RPMI8226 (cell line): ENCODE measurements around the gene GDF7.
"Not testable (repeated sequence)": the region's sequence is repeated elsewhere in the genome, so short reads cannot be mapped to it uniquely, and the experiment has no call there.

Source experiments
- DNase-seq: peaks from one replicate; pipeline ENCODE4 v3.0.0-alpha.2; 2015

Gene GDF7

GRCh38 chr2:20707601-20708000, 40.7 kb downstream of the GDF7 start:
- DNase-seq = no peak

GRCh38 chr2:20711641-20712040, 44.7 kb downstream of the GDF7 start:
- DNase-seq = not testable (repeated sequence)

DNA sequence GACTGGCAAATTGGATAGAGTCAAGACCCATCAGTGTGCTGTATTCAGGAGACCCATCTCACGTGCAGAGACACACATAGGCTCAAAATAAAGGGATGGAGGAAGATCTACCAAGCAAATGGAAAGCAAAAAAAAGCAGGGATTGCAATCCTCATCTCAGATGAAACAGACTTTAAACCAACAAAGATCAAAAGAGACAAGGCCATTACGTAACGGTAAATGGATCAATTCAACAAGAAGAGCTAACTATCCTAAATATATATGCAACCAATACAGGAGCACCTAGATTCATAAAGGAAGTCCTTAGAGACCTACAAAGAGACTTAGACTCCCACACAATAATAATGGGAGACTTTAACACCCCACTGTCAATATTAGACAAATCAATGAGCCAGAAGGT, 46.6 kb downstream of the GDF7 start:
- not testable (repeated sequence) for DNase-seq

- not testable (repeated sequence) for DNase-seq
These were observed 47.5 kb downstream of the GDF7 start for GRCh38 chr2:20714412-20714811.

DNA sequence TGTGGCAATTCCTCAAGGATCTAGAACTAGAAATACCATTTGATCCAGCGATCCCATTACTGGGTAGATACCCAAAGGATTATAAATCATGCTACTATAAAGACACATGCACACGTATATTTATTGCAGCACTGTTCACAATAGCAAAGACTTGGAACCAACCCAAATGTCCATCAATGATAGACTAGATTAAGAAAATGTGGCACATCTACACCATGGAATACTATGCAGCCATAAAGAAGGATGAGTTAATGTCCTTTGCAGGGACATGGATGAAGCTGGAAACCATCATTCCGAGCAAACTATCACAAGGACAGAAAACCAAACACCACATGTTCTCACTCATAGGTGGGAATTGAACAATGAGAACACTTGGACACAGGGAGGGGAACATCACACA, 49.2 kb downstream of the GDF7 start:
- not testable (repeated sequence) for DNase-seq

DNA sequence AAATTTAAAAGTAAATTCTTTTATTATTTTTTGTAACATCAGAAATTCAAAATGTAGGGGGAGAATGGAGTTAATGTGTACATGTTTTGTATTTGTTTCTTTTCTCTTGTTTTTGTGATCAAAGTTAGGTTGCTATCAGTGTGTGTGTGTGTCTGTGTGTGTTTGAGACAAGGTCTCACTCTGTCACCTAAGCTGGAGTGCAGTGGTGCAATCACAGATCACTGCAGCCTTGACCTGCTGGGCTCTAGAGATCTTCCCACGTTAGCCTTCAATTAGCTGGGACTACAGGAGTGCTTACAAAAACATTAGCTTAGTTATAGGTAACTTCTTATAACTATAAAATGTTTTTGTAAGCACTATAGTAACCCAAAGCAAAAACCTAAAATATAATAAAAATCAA, 50.7 kb downstream of the GDF7 start:
- no peak for DNase-seq

- no peak for DNase-seq
These were observed 55.8 kb downstream of the GDF7 start for GRCh38 chr2:20722592-20723240.

- no peak for DNase-seq
These were observed 56.6 kb downstream of the GDF7 start for GRCh38 chr2:20723543-20723942.

DNA sequence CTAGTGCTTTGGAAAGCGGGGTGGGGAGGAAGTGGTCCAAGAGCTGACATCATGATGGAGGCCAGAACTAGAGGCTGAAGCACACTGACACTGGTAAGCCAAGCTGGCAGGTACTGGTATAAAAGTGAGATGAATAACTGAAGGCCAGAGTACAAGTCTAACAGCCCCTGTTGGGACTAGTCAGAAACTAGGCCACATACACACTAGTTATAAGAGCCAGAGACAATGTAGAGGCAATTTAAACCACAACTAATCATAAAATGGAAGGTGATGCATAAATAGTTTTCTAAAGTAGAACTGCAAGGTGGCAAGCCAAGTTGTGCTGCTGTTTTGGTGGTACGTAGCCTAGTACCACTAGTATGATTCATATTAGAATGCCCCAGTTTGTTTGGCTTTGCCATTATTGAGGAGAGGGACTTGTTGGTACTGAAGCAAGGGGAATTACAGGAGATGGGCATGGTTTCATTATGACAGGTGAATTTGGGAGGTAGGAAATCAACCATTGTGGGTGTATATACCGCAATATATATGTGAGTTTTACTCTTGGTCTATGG, 57.6 kb downstream of the GDF7 start:
- no peak for DNase-seq

GRCh38 chr2:20725782-20726181, 58.8 kb downstream of the GDF7 start:
- DNase-seq = no peak

DNA sequence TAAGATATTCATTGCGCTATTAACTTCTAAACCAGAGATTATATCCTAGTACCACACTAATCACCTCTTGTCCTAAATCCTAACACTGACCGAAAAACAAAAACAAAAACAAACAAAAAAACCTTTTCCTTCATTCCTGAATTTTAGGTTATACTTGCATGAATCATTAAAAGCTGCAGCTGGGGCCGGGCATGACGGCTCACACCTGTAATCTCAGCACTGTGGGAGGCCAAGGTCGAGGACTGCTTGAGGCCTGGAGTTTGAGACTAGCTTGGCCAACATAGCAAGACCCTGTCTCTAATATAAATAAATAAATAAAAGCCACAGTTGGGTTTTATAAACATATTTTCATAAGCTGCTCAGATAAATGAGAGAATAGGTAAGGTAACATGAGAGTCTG, 60.0 kb downstream of the GDF7 start:
- no peak for DNase-seq

GRCh38 chr2:20728114-20728758, 61.3 kb downstream of the GDF7 start:
- DNase-seq = no peak
